Measurements from ENCODE around the gene BDP1.
"Not testable (repeated sequence)": the region's sequence is repeated elsewhere in the genome, so short reads cannot be mapped to it uniquely, and the experiment has no call there.

The BDP1 gene

GRCh38 chr5:71455427-71456361 is at the start of gene BDP1:
BDP1 (plus strand) TSS chr5:71455651; CDS start chr5:71455878, 227 bp downstream.
- peak; percentile 98 for DNase-seq

- DNase-seq, result not testable (repeated sequence)
These were observed 45.4 kb upstream of the BDP1 start for GRCh38 chr5:71410088-71410487.

GRCh38 chr5:71415626-71416025 is 39.8 kb upstream of the BDP1 start:
- not testable (repeated sequence) for DNase-seq

GRCh38 chr5:71418026-71418425 is 37.4 kb upstream of the BDP1 start:
- DNase-seq, result not testable (repeated sequence)

GRCh38 chr5:71421278-71421677 is 34.2 kb upstream of the BDP1 start:
- DNase-seq, result not testable (repeated sequence)

GRCh38 chr5:71423896-71424295 is 31.6 kb upstream of the BDP1 start:
- DNase-seq, result not testable (repeated sequence)

- DNase-seq, result not testable (repeated sequence)
These were observed 28.6 kb upstream of the BDP1 start for GRCh38 chr5:71426686-71427474.

- not testable (repeated sequence) for DNase-seq
These were observed 23.0 kb upstream of the BDP1 start for GRCh38 chr5:71432410-71432809.

GRCh38 chr5:71434825-71435224 is 20.6 kb upstream of the BDP1 start:
- not testable (repeated sequence) for DNase-seq

- DNase-seq, result not testable (repeated sequence)
These were observed 13.9 kb upstream of the BDP1 start for GRCh38 chr5:71441564-71441963.

- DNase-seq, result not testable (repeated sequence)
These were observed 11.6 kb upstream of the BDP1 start for GRCh38 chr5:71443891-71444290.

- not testable (repeated sequence) for DNase-seq
These were observed 10.4 kb upstream of the BDP1 start for GRCh38 chr5:71445015-71445414.

- DNase-seq, result not testable (repeated sequence)
These were observed 9.8 kb upstream of the BDP1 start for GRCh38 chr5:71445523-71446152.

GRCh38 chr5:71446540-71447216 is 8.8 kb upstream of the BDP1 start:
- not testable (repeated sequence) for DNase-seq

- DNase-seq, result peak; percentile 56
These were observed 8.1 kb upstream of the BDP1 start for GRCh38 chr5:71447218-71447808.

GRCh38 chr5:71452876-71453275 is 2.6 kb upstream of the BDP1 start:
- no peak for DNase-seq

- no peak for DNase-seq
These were observed 538 bp upstream of the BDP1 start for GRCh38 chr5:71454913-71455312.

- no peak for DNase-seq
These were observed 902 bp downstream of the BDP1 start for GRCh38 chr5:71456362-71456743.

GRCh38 chr5:71457106-71457505 is 1.7 kb downstream of the BDP1 start:
- DNase-seq, result no peak

GRCh38 chr5:71460693-71461092 is 5.2 kb downstream of the BDP1 start:
- no peak for DNase-seq

GRCh38 chr5:71461360-71461759 is 5.9 kb downstream of the BDP1 start:
- no peak for DNase-seq

GRCh38 chr5:71471193-71471592 is 15.7 kb downstream of the BDP1 start:
- no peak for DNase-seq
